ENCODE results near the gene ARMC3. TPM values are rescaled to one million over a fixed set of nuclear protein-coding genes. Genes with fewer than 3 reads are reported as not detected.

The ARMC3 gene
- total and polyA plus RNA-seq, 9 of the 15 experiments (the other 6 are each of a cell fraction or from before 2014, with no cell fraction given): 0.33 to 1.1 (median 0.62) TPM

GRCh38 chr10:23047201-23048050 lies 119.6 kb downstream of the ARMC3 start (continued):
- TF ChIP-seq TARDBP (IDR thresholded peaks at IDR 0.05) (no peak), HDAC6 (IDR thresholded peaks at IDR 0.05; ENCODE audit: low read depth, low read length) (no peak), ATF6 (CRISPR knock-in tag; IDR thresholded peaks at IDR 0.05) (no peak), HNRNPH1 (optimal IDR thresholded peaks at IDR 0.05; ENCODE audit: low read depth, low read length) (no peak), NR4A1 (CRISPR knock-in tag; IDR thresholded peaks at IDR 0.05) (no peak), NR4A1 (tag; IDR thresholded peaks at IDR 0.05) (0 out of 2 replicates have a peak, but pooled peaks have one; percentile 65), HINFP (tag; conservative IDR thresholded peaks at IDR 0.05; ENCODE audit: low read depth) (0 out of 2 replicates have a peak, but pooled peaks have one; percentile 27), GABPB1 (CRISPR knock-in tag; IDR thresholded peaks at IDR 0.05) (no peak), FOXA3 (CRISPR knock-in tag; conservative IDR thresholded peaks at IDR 0.05 in 1 of 2, IDR thresholded peaks at IDR 0.05 in 1 of 2) (no peak), TFAM (CRISPR knock-in tag; conservative IDR thresholded peaks at IDR 0.05) (no peak), FOXA1 (IDR thresholded peaks at IDR 0.05; ENCODE audit: borderline replicate concordance) (no peak), ZNF274 (IDR thresholded peaks at IDR 0.05; ENCODE audit: borderline replicate concordance, low read depth, low read length) (no peak), ZNF584 (CRISPR knock-in tag; IDR thresholded peaks at IDR 0.05; ENCODE audit: low read depth) (0 out of 2 replicates have a peak, but pooled peaks have one; percentile 44), PKNOX1 (IDR thresholded peaks at IDR 0.05) (peak; percentile 93), ATF7 (IDR thresholded peaks at IDR 0.05) (peak; percentile 54), ZNF436 (CRISPR knock-in tag; IDR thresholded peaks at IDR 0.05) (no peak), SP1 (CRISPR knock-in tag; IDR thresholded peaks at IDR 0.05) (peak; percentile 45), SMARCE1 (IDR thresholded peaks at IDR 0.05) (peak; percentile 93), ETV5 (CRISPR knock-in tag; IDR thresholded peaks at IDR 0.05; ENCODE audit: low read depth) (no peak), PURB (CRISPR knock-in tag; IDR thresholded peaks at IDR 0.05; ENCODE audit: low read depth) (no peak), KDM5B (IDR thresholded peaks at IDR 0.05; ENCODE audit: insufficient replicate concordance, low read depth, low read length) (no peak), CREB3L1 (IDR thresholded peaks at IDR 0.05; ENCODE audit: borderline replicate concordance, low read depth) (peak; percentile 52; the same call in 1 of the 2 replicates)

Measured in K562 (cell line).